CD14-positive monocyte (primary cell): ENCODE measurements around the gene PANX1. TPM values are rescaled to one million over a fixed set of nuclear protein-coding genes. Genes with fewer than 3 reads are reported as not detected.
"Not testable (repeated sequence)": the region's sequence is repeated elsewhere in the genome, so short reads cannot be mapped to it uniquely, and the experiment has no call there.

ENCODE experiments used
- DNase-seq, 3 donors: peaks; one replicate each; pipeline ENCODE4 v3.0.0-alpha.2; 2011 to 2022
- H2AFZ ChIP-seq: 2 replicates; pipeline ENCODE4 v1.6.0; 2012; ENCODE audit warnings: mild to moderate bottlenecking, low read depth, low read length, inconsistent platforms; ENCODE audit not compliant: insufficient read depth, poor library complexity, severe bottlenecking
- H3K27ac ChIP-seq, 2 donors: 1 replicate in 1 of 2; 2 replicates in 1 of 2; pipeline ENCODE4 v1.5.1; 2012 to 2013; ENCODE audit warnings: low read length in 2 of 2, control low read depth in 1 of 2, inconsistent platforms in 1 of 2, low read depth in 1 of 2, mild to moderate bottlenecking in 1 of 2
- H3K27me3 ChIP-seq, 2 donors: one replicate each; pipeline versions ENCODE4 v1.6.0 to v1.6.1; 2011 to 2013; ENCODE audit warnings: low read length in 2 of 2; ENCODE audit not compliant: control insufficient read depth in 2 of 2, insufficient read depth in 2 of 2
- H3K36me3 ChIP-seq, 2 donors: replicated peaks in 1 of 2; 1 replicate in 1 of 2; 2 replicates in 1 of 2; pipeline versions ENCODE4 v1.5.1 to v1.6.1; 2012 to 2013; ENCODE audit warnings: low read length in 2 of 2, control low read depth in 1 of 2, inconsistent platforms in 1 of 2, mild to moderate bottlenecking in 1 of 2; ENCODE audit not compliant: insufficient read depth in 2 of 2, control insufficient read depth in 1 of 2
- H3K4me1 ChIP-seq, 2 donors: 1 replicate in 1 of 2; 2 replicates in 1 of 2; pipeline versions ENCODE4 v1.5.1 to v1.6.1; 2012 to 2013; ENCODE audit warnings: low read length in 2 of 2, control low read depth in 1 of 2, inconsistent platforms in 1 of 2, mild to moderate bottlenecking in 1 of 2, moderate library complexity in 1 of 2; ENCODE audit not compliant: insufficient read depth in 2 of 2, control insufficient read depth in 1 of 2
- H3K4me2 ChIP-seq: replicated peaks from 2 replicates; pipeline ENCODE3; 2012; ENCODE audit warnings: low read length, moderate library complexity, mild to moderate bottlenecking; ENCODE audit not compliant: poor library complexity, severe bottlenecking; ENCODE audit errors: extremely low read depth
- H3K4me3 ChIP-seq, 3 experiments: fragments of 200-600 bp in 1 of 3; sonication (generic) in 1 of 3; replicated peaks in 1 of 3; 1 replicate in 2 of 3; 2 replicates in 1 of 3; pipeline ENCODE4 v1.5.1; 2011 to 2013; ENCODE audit warnings: low read length in 3 of 3, mild to moderate bottlenecking in 3 of 3, control low read depth in 2 of 3, low read depth in 2 of 3, inconsistent platforms in 1 of 3, moderate library complexity in 1 of 3
- H3K79me2 ChIP-seq: 2 replicates; pipeline ENCODE4 v1.6.0; 2012; ENCODE audit warnings: mild to moderate bottlenecking, control low read depth, inconsistent platforms, low read length, moderate library complexity; ENCODE audit not compliant: insufficient read depth
- H3K9ac ChIP-seq: 2 replicates; pipeline ENCODE4 v1.6.0; 2017; ENCODE audit warnings: low read length, mild to moderate bottlenecking; ENCODE audit not compliant: insufficient read depth, poor library complexity, severe bottlenecking
- H3K9me3 ChIP-seq, 2 donors: replicated peaks in 1 of 2; 1 replicate in 1 of 2; 2 replicates in 1 of 2; pipeline versions ENCODE4 v1.5.1 to v1.6.1; 2012 to 2013; ENCODE audit warnings: low read length in 2 of 2, control low read depth in 1 of 2; ENCODE audit not compliant: control insufficient read depth in 1 of 2, insufficient read depth in 1 of 2
- H4K20me1 ChIP-seq: 2 replicates; pipeline ENCODE4 v1.6.0; 2012; ENCODE audit warnings: mild to moderate bottlenecking, low read length, control low read depth, moderate library complexity; ENCODE audit not compliant: insufficient read depth
- H3K27ac Mint-ChIP-seq, 7 donors: one replicate each; pipeline ENCODE4 v1.8.0; 2020; ENCODE audit warnings: mild to moderate bottlenecking in 7 of 7, mixed read lengths in 7 of 7, moderate library complexity in 6 of 7, inconsistent platforms in 2 of 7
- H3K27me3 Mint-ChIP-seq, 3 donors: one replicate each; pipeline ENCODE4 v1.8.0; 2021 to 2022; ENCODE audit warnings: low read depth in 3 of 3, mild to moderate bottlenecking in 3 of 3, mixed read lengths in 3 of 3, moderate library complexity in 3 of 3, inconsistent platforms in 1 of 3
- H3K36me3 Mint-ChIP-seq, 2 donors: one replicate each; pipeline ENCODE4 v1.8.0; 2020; ENCODE audit warnings: mixed read lengths in 2 of 2, inconsistent platforms in 1 of 2, mild to moderate bottlenecking in 1 of 2
- H3K4me1 Mint-ChIP-seq: one replicate; pipeline ENCODE4 v1.8.0; 2020; ENCODE audit warnings: mild to moderate bottlenecking, mixed read lengths
- H3K4me3 Mint-ChIP-seq, 2 donors: one replicate each; pipeline ENCODE4 v1.8.0; 2020; ENCODE audit warnings: mild to moderate bottlenecking in 2 of 2, mixed read lengths in 2 of 2, moderate library complexity in 1 of 2
- H3K9me3 Mint-ChIP-seq, 7 donors: one replicate each; pipeline ENCODE4 v1.8.0; 2020 to 2022; ENCODE audit warnings: mixed read lengths in 7 of 7, mild to moderate bottlenecking in 6 of 7, moderate library complexity in 6 of 7, inconsistent platforms in 2 of 7
- WGBS: methylation state at CpG from one replicate; pipeline ENCODE4 v1.1.5; 2013; ENCODE audit warnings: missing lambda C conversion rate; ENCODE audit not compliant: insufficient coverage; 5-methylcytosine and 5-hydroxymethylcytosine counted together
- intact Hi-C, 2 donors: fragments of 100-400 bp; cut with micrococcal nuclease; formaldehyde crosslinking; loops; one replicate each; pipeline versions ENCODE4 v1.15.0 to v1.15.1; 2023
- polyA plus RNA-seq, 3 donors: library from polyadenylated mRNA; depleted of rRNA in 1 of 3; unstranded in 2 of 3; stranded (reverse) in 1 of 3; fragments of 300-500 nt in 2 of 3; fragments of >200 nt in 1 of 3; fragmentation: Illumina TruSeq in 2 of 3; gene quantifications; 1 replicate in 2 of 3; 2 replicates in 1 of 3; pipeline ENCODE4 v1.2.3, GENCODE V29; 2012 to 2021
- TF ChIP-seq, protein P1 (sequence below): fragments of 200-600 bp; IDR thresholded peaks from one replicate; pipeline ENCODE4 v1.8.0; 2022; ENCODE audit warnings: antibody characterized with exemption, mild to moderate bottlenecking

Gene PANX1
- polyA plus RNA-seq, 3 donors, result 6.9 to 15.7 (median 12.7) TPM

DNA sequence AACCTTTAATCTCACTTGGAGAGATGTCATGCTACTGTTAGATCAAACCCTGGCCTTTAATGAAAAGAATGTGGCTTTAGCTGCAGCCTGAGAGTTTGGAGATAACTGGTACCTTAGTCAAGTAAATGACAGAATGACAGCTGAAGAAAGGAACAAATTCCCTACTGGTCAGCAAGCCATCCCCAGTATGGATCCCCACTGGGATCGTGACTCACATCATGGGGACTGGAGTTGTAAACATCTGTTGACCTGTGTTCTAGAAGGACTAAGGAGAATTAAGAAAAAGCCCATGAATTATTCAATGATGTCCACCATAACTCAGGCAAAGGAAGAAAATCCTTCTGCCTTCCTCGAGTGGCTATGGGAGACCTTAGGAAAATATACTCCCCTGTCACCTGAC is 8.1 kb upstream of the PANX1 start:
- H3K27me3 Mint-ChIP-seq, H3K79me2 ChIP-seq, H3K4me3 ChIP-seq, H3K9ac ChIP-seq, H3K4me3 Mint-ChIP-seq, H2AFZ ChIP-seq, H3K4me2 ChIP-seq, H3K4me1 ChIP-seq, H3K27me3 ChIP-seq, H3K27ac ChIP-seq, DNase-seq, H4K20me1 ChIP-seq, H3K4me1 Mint-ChIP-seq, H3K36me3 Mint-ChIP-seq, H3K36me3 ChIP-seq, intact Hi-C loops, H3K27ac Mint-ChIP-seq, H3K9me3 ChIP-seq: not testable (repeated sequence)
- no CpG with 5 or more reads among the region's 2 CpGs for WGBS
- H3K9me3 Mint-ChIP-seq, result peaks cover 4 to 36% (median 18%) of the 10 kb centered on the region in 7 donors

DNA sequence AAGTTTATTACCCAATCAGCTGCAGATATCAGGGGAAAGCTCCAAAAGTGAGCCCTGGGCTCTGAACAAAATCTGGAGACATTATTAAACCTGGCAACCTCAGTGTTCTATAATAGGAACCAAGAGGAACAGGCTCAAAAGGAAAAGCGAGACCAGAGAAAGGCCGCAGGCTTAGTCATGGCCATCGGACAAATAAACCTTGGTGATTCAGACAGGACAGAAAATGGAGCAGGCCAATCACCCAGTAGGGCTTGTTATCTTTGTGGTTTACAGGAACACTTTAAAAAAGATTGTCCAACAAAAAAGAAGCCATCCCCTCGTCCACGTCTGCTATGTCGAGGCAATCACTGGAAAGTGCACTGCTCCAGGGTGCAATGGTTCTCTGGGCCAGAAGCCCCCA is 7.7 kb upstream of the PANX1 start:
- H3K27ac Mint-ChIP-seq, result no peak overlapping the region
- no peak overlapping the region for H3K9ac ChIP-seq
- H3K36me3 Mint-ChIP-seq, result no peaks in the 10 kb centered on the region
- no peak overlapping the region for H3K4me2 ChIP-seq
- H4K20me1 ChIP-seq, result no peaks in the 10 kb centered on the region
- no peak overlapping the region for H3K4me3 ChIP-seq
- no peaks in the 10 kb centered on the region for H3K36me3 ChIP-seq
- intact Hi-C loops, result no loop called here
- H3K79me2 ChIP-seq, result no peaks in the 10 kb centered on the region
- no peak overlapping the region for H3K4me3 Mint-ChIP-seq
- H3K27me3 Mint-ChIP-seq, result peaks cover 0 to 6% (median 2%) of the 10 kb centered on the region in 3 donors
- peaks cover 3 to 6% of the 10 kb centered on the region in 2 donors for H3K9me3 ChIP-seq
- TF ChIP-seq, protein P1, sequence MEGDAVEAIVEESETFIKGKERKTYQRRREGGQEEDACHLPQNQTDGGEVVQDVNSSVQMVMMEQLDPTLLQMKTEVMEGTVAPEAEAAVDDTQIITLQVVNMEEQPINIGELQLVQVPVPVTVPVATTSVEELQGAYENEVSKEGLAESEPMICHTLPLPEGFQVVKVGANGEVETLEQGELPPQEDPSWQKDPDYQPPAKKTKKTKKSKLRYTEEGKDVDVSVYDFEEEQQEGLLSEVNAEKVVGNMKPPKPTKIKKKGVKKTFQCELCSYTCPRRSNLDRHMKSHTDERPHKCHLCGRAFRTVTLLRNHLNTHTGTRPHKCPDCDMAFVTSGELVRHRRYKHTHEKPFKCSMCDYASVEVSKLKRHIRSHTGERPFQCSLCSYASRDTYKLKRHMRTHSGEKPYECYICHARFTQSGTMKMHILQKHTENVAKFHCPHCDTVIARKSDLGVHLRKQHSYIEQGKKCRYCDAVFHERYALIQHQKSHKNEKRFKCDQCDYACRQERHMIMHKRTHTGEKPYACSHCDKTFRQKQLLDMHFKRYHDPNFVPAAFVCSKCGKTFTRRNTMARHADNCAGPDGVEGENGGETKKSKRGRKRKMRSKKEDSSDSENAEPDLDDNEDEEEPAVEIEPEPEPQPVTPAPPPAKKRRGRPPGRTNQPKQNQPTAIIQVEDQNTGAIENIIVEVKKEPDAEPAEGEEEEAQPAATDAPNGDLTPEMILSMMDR, result no peak
- H3K9me3 Mint-ChIP-seq, result peaks cover 4 to 38% (median 21%) of the 10 kb centered on the region in 7 donors
- no peaks in the 10 kb centered on the region for H3K27me3 ChIP-seq
- WGBS, result 100% methylated on average over 6 of the region's 6 CpGs
- no peaks in the 10 kb centered on the region for H3K4me1 Mint-ChIP-seq
- H3K4me1 ChIP-seq, result no peaks in the 10 kb centered on the region
- DNase-seq, result no peak
- H2AFZ ChIP-seq, result no peak overlapping the region
- no peak overlapping the region for H3K27ac ChIP-seq
